A549 (cell line): ENCODE data around the gene MEOX1. TPM values are rescaled to one million over a fixed set of nuclear protein-coding genes. Genes with fewer than 3 reads are reported as not detected.
"Not testable (repeated sequence)": the region's sequence is repeated elsewhere in the genome, so short reads cannot be mapped to it uniquely, and the experiment has no call there.

ENCODE experiments used
- ATAC-seq, 2 experiments: fragments of 200-7000 bp in 1 of 2; fragments of >200 bp in 1 of 2; cut with Nextera tagmentation in 1 of 2; cut with Tn5 transposase in 1 of 2; 3 replicates each; pipeline versions ENCODE4 v1.8.0 to v1.9.1; 2018 to 2020; ENCODE audit warnings: mild to moderate bottlenecking in 1 of 2, moderate library complexity in 1 of 2
- CTCF ChIA-PET: fragments of 300-600 bp; sonication (Branson Sonifier 250); formaldehyde crosslinking; extraction: SDS; loops from one replicate; lab custom pipeline; 2021; ENCODE audit warnings: antibody characterized with exemption, inconsistent platforms; lab: Yijun Ruan, JAX
- POLR2A ChIA-PET: fragments of 350-600 bp; formaldehyde crosslinking; extraction: SDS; loops from one replicate; lab custom pipeline; 2021; ENCODE audit warnings: antibody characterized with exemption, inconsistent platforms; lab: Yijun Ruan, JAX
- DNase-seq, 2 experiments: peaks; one replicate each; pipeline versions ENCODE4 v3.0.0 to v3.0.0-alpha.2; 2011 to 2016; ENCODE audit warnings: low read depth in 1 of 2, low spot score in 1 of 2
- FAIRE-seq: peaks from 2 replicates; lab custom pipeline; 2011; peaks lifted over from hg19 to GRCh38; lab: Jason Lieb, UNC
- H3K27ac ChIP-seq, 2 experiments: fragments of >200 bp; sonication (Bioruptor Twin); formaldehyde crosslinking; 3 replicates each; pipeline ENCODE4 v1.5.1; 2016 to 2017
- H3K4me1 ChIP-seq: fragments of >200 bp; sonication (Bioruptor Twin); formaldehyde crosslinking; 3 replicates; pipeline ENCODE4 v1.6.1; 2016
- H3K4me2 ChIP-seq: fragments of >200 bp; sonication (Bioruptor Twin); formaldehyde crosslinking; 3 replicates; pipeline ENCODE4 v1.6.1; 2016
- H3K4me3 ChIP-seq: fragments of >200 bp; sonication (Bioruptor Twin); formaldehyde crosslinking; 3 replicates; pipeline ENCODE4 v1.5.1; 2016
- H3K9me3 ChIP-seq: fragments of >200 bp; sonication (Bioruptor Twin); formaldehyde crosslinking; 3 replicates; pipeline ENCODE4 v1.6.1; 2016
- BCL3 ChIP-seq: fragments of >200 bp; sonication (Bioruptor Twin); formaldehyde crosslinking; IDR thresholded peaks from 3 replicates; pipeline ENCODE4 v1.6.1; 2016
- BHLHE40 ChIP-seq: IDR thresholded peaks from 2 replicates; pipeline ENCODE4 v1.6.1; 2012; ENCODE audit warnings: low read depth, low read length, inconsistent platforms
- CHD2 ChIP-seq: fragments of 150-350 bp; IDR thresholded peaks from 2 replicates; pipeline ENCODE4 v1.6.1; 2014; ENCODE audit warnings: low read length; ENCODE audit not compliant: partially characterized antibody
- ELK1 ChIP-seq: fragments of 150-350 bp; IDR thresholded peaks from 2 replicates; pipeline ENCODE4 v1.6.1; 2014; ENCODE audit warnings: low read depth, mild to moderate bottlenecking, low read length
- ESRRA ChIP-seq: fragments of 150-350 bp; IDR thresholded peaks from 2 replicates; pipeline ENCODE4 v1.6.1; 2014; ENCODE audit warnings: mild to moderate bottlenecking, low read length, borderline replicate concordance
- FOSB ChIP-seq: fragments of 250-450 bp; sonication (Bioruptor Pico); IDR thresholded peaks from 2 replicates; pipeline ENCODE4 v1.5.0; 2020; ENCODE audit warnings: mild to moderate bottlenecking, moderate library complexity
- FOSL2 ChIP-seq, 2 experiments: fragments of 450-650 bp in 1 of 2; fragments of >200 bp in 1 of 2; sonication (Bioruptor Twin) in 1 of 2; formaldehyde crosslinking; IDR thresholded peaks; 2 replicates each; pipeline versions ENCODE4 v1.5.0 to v1.6.1; 2016 to 2020; ENCODE audit warnings: mild to moderate bottlenecking in 1 of 2, moderate library complexity in 1 of 2
- HOXA7 ChIP-seq: fragments of 250-450 bp; sonication (Bioruptor Pico); IDR thresholded peaks from 2 replicates; pipeline ENCODE4 v1.5.0; 2020; ENCODE audit warnings: mild to moderate bottlenecking, moderate library complexity
- HOXB13 ChIP-seq: fragments of 250-450 bp; sonication (Bioruptor Pico); IDR thresholded peaks from 2 replicates; pipeline ENCODE4 v1.5.0; 2020; ENCODE audit warnings: low read depth, mild to moderate bottlenecking, moderate library complexity
- KDM5A ChIP-seq: fragments of 200-600 bp; sonication (generic); IDR thresholded peaks from 2 replicates; pipeline ENCODE4 v1.6.1; 2016; ENCODE audit warnings: antibody characterized with exemption, mild to moderate bottlenecking
- MAFK ChIP-seq: fragments of 450-650 bp; IDR thresholded peaks from 2 replicates; pipeline ENCODE4 v1.6.1; 2014; ENCODE audit not compliant: partially characterized antibody
- MYC ChIP-seq: IDR thresholded peaks from 2 replicates; pipeline ENCODE4 v1.6.1; 2012; ENCODE audit warnings: mild to moderate bottlenecking, inconsistent platforms, low read length, improper control_type of control experiment, borderline replicate concordance
- NPAS2 ChIP-seq: fragments of 250-450 bp; sonication (Bioruptor Pico); IDR thresholded peaks from 2 replicates; pipeline ENCODE4 v1.8.0; 2022; ENCODE audit warnings: mild to moderate bottlenecking, moderate library complexity, borderline replicate concordance
- NR3C1 ChIP-seq: fragments of >200 bp; sonication (Bioruptor Twin); formaldehyde crosslinking; IDR thresholded peaks from 3 replicates; pipeline ENCODE4 v1.6.1; 2017
- PHF8 ChIP-seq: fragments of 200-600 bp; sonication (generic); IDR thresholded peaks from 2 replicates; pipeline ENCODE4 v1.6.1; 2016; ENCODE audit warnings: low read depth, mild to moderate bottlenecking, antibody characterized with exemption, moderate library complexity, borderline replicate concordance
- RAD21 ChIP-seq, 2 experiments: fragments of >200 bp in 1 of 2; sonication (Bioruptor Twin) in 1 of 2; formaldehyde crosslinking in 1 of 2; IDR thresholded peaks in 1 of 2; conservative IDR thresholded peaks in 1 of 2; 2 replicates in 1 of 2; 3 replicates in 1 of 2; pipeline ENCODE4 v1.6.1; 2012 to 2018; ENCODE audit warnings: inconsistent platforms in 1 of 2
- SMC3 ChIP-seq: fragments of >200 bp; sonication (Bioruptor Twin); formaldehyde crosslinking; IDR thresholded peaks from 3 replicates; pipeline ENCODE4 v1.6.1; 2018; ENCODE audit warnings: inconsistent platforms
- ZFP36 ChIP-seq: fragments of 450-650 bp; IDR thresholded peaks from 2 replicates; pipeline ENCODE4 v1.6.1; 2014; ENCODE audit warnings: borderline replicate concordance; ENCODE audit not compliant: partially characterized antibody
- ZNF302 ChIP-seq: fragments of 250-450 bp; sonication (Bioruptor Pico); IDR thresholded peaks from 2 replicates; pipeline ENCODE4 v1.9.0; 2021; ENCODE audit warnings: inconsistent platforms, mild to moderate bottlenecking, moderate library complexity
- WGBS: methylation state at CpG from one replicate; pipeline ENCODE4 v1.1.6; 2017; ENCODE audit errors: missing lambda C conversion rate; 5-methylcytosine and 5-hydroxymethylcytosine counted together
- polyA plus RNA-seq, 4 experiments: library from polyadenylated mRNA; depleted of rRNA in 3 of 4; stranded (reverse); fragments of >200 nt; fragmentation: RNase III in 1 of 4; extraction: RNeasy Plus Mini Kit Qiagen cat#74134 plus additional on column Dnase treatment in 1 of 4; gene quantifications; 2 replicates in 3 of 4; 3 replicates in 1 of 4; pipeline ENCODE4 v1.2.3, GENCODE V29; 2011 to 2017

Gene MEOX1
- polyA plus RNA-seq, 2 of the 4 experiments (the other 2 are of a cell fraction) = not detected

- no peak for FAIRE-seq
- WGBS = 67% methylated on average over 1 of the region's 1 CpG
- no peaks in the 10 kb centered on the region for H3K9me3 ChIP-seq
- no peak overlapping the region for H3K27ac ChIP-seq
- POLR2A ChIA-PET = no interaction called here
- TF ChIP-seq CHD2 (no peak), ELK1 (no peak), ZNF302 (CRISPR knock-in tag) (no peak), KDM5A (no peak), MAFK (no peak), NPAS2 (CRISPR knock-in tag) (no peak), SMC3 (no peak), ESRRA (no peak), NR3C1 (no peak), RAD21 (conservative IDR thresholded peaks at IDR 0.05 in 1 of 2, IDR thresholded peaks at IDR 0.05 in 1 of 2) (no peak), BCL3 (no peak), BHLHE40 (no peak), HOXA7 (CRISPR knock-in tag) (no peak)
- TF ChIP-seq, all 56 proteins: peak for 0
- Histone ChIP-seq H3K4me3 (no peak overlapping the region), H3K4me1 (peaks cover 17% of the 10 kb centered on the region), H3K4me2 (no peak overlapping the region)
- ATAC-seq = peak in 1 of 2 experiments; percentile 48; a peak in 1 of 6 replicates
- DNase-seq = no peak
- CTCF ChIA-PET = interaction anchor here (1.1 to 7.2 kb wide), 8 partner anchors 11 to 211 kb away, joined by 3 to 55 read pairs (median 4); no protein-coding TSS in a partner anchor
Observed at GRCh38 chr17:43604549-43604948, 57.2 kb downstream of the MEOX1 start.

GRCh38 chr17:43603321-43603720 lies 58.4 kb downstream of the MEOX1 start:
- no peak for FAIRE-seq
- no peak overlapping the region for H3K4me2 ChIP-seq
- peaks cover 19% of the 10 kb centered on the region for H3K4me1 ChIP-seq
- TF ChIP-seq HOXB13 (CRISPR knock-in tag) = no peak
- TF ChIP-seq MAFK = no peak
- TF ChIP-seq RAD21 (conservative IDR thresholded peaks at IDR 0.05 in 1 of 2, IDR thresholded peaks at IDR 0.05 in 1 of 2) = no peak
- no peak for TF ChIP-seq PHF8
- TF ChIP-seq MYC = no peak
- no peak for TF ChIP-seq FOSB (CRISPR knock-in tag)
- TF ChIP-seq ZFP36 = no peak
- no peak for TF ChIP-seq BCL3
- TF ChIP-seq NPAS2 (CRISPR knock-in tag) = no peak
- no peak for TF ChIP-seq FOSL2 (IDR thresholded peaks at IDR 0.05)
- no peak for TF ChIP-seq FOSL2 (CRISPR knock-in tag; IDR thresholded peaks at IDR 0.05)
- WGBS = 87% methylated on average over 1 of the region's 1 CpG
- no peak for ATAC-seq
- no peak overlapping the region for H3K27ac ChIP-seq
- CTCF ChIA-PET = interaction anchor here (1.2 to 7.2 kb wide), 3 partner anchors 27 to 163 kb away, joined by 3 to 55 read pairs (median 9); no protein-coding TSS in a partner anchor
- H3K4me3 ChIP-seq = no peak overlapping the region
- DNase-seq = no peak
- H3K9me3 ChIP-seq = no peaks in the 10 kb centered on the region
- POLR2A ChIA-PET = interaction anchor here (0.7 kb wide), 1 partner anchor 12 kb away, joined by 4 read pairs; no protein-coding TSS in a partner anchor

- ATAC-seq, H3K9me3 ChIP-seq, DNase-seq, H3K4me2 ChIP-seq, H3K27ac ChIP-seq, POLR2A ChIA-PET, H3K4me3 ChIP-seq, FAIRE-seq: not testable (repeated sequence)
- peaks cover 19% of the 10 kb centered on the region for H3K4me1 ChIP-seq
- CTCF ChIA-PET = interaction anchor here (1.1 to 7.2 kb wide), 5 partner anchors 18 to 158 kb away, joined by 3 to 55 read pairs (median 7); no protein-coding TSS in a partner anchor
- WGBS = 83% methylated on average over 4 of the region's 4 CpGs
Observed at GRCh38 chr17:43602556-43602955, 59.2 kb downstream of the MEOX1 start.
